VCaP (cell line): ENCODE measurements around the gene GLRX.

Experiments used
- H3K27ac ChIP-seq: fragments of 450-650 bp; 2 replicates; pipeline ENCODE4 v1.5.1; 2017
- CTCF ChIP-seq: fragments of 450-650 bp; conservative IDR thresholded peaks from 2 replicates; pipeline ENCODE4 v1.5.1; 2017; ENCODE audit warnings: mild to moderate bottlenecking, moderate library complexity

GLRX gene

GRCh38 chr5:95836544-95836943 lies 14.0 kb upstream of the GLRX start:
- no peak for TF ChIP-seq CTCF
- H3K27ac ChIP-seq = no peak overlapping the region

GRCh38 chr5:95835682-95836385 lies 13.3 kb upstream of the GLRX start:
- H3K27ac ChIP-seq = no peak overlapping the region
- TF ChIP-seq CTCF = no peak

GRCh38 chr5:95832664-95833063 lies 10.1 kb upstream of the GLRX start:
- H3K27ac ChIP-seq = no peak overlapping the region
- no peak for TF ChIP-seq CTCF

DNA sequence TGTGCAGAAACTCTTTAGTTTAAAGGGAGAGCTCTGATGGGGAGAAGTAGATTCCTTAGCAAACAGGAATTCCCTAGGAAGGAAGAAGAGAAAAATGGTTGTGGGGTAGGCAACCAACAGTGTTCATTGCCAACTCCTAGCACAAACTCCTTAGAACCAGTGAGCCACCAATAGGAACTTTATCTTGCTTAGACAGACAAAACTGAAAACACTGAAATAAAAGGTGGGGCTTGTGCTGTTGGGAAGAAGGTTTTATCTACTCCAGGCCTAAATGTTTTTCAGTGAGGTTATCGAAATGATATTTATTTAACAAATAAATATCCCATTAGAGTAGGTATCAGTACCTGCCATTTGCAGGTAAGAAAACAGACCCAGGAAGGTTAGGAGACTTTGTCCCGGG lies 7.7 kb upstream of the GLRX start:
- H3K27ac ChIP-seq = no peak overlapping the region
- TF ChIP-seq CTCF = no peak

DNA sequence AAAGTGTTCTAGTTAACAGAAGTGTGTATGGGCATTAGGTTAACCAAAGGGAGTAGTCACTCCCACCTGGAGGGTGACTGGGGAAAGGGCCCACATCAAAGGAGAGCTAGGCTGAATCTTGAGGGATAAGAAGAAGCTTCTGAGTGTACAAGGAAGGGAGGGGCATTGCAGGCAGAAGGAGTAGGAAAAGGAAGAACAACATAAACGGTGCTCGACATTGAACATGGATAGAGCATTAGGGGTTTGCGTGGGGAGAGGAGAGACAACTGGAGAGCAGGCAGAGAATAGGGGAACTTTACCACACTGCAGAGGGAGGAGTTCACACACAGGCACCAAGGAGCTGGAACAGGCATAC lies 5.3 kb upstream of the GLRX start:
- no peak for TF ChIP-seq CTCF
- no peak overlapping the region for H3K27ac ChIP-seq

GRCh38 chr5:95826949-95827891 lies 4.7 kb upstream of the GLRX start:
- H3K27ac ChIP-seq = no peak overlapping the region
- no peak for TF ChIP-seq CTCF

DNA sequence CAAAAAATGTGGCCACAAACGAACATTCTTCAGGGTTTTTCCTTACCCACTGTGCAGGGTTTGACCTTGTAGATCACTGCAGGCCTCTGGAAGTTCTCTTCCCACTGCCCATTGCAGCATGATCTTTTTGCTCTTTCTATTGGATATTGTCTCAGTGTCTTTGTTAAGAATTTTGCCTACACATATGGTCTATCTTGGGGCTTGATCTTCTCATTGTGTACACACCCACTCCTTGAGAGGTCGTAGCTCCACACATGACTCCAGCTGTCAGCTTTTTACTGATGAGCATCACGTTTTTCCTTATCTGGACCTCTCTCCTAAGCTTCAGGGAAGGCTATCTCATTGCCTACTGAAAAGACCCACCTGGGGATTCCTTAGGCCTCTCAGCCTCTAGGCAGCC lies 3.0 kb upstream of the GLRX start:
- TF ChIP-seq CTCF = no peak

More for the DNA sequence above, 3.0 kb upstream of the GLRX start:
- no peak overlapping the region for H3K27ac ChIP-seq
